Ishikawa (cell line): ENCODE results near the gene MED28.

Source experiments
- FOXM1 ChIP-seq: IDR thresholded peaks from 2 replicates; pipeline ENCODE4 v1.6.1; 2012; ENCODE audit warnings: low read depth, borderline replicate concordance
- RAD21 ChIP-seq: IDR thresholded peaks from 2 replicates; pipeline ENCODE4 v1.6.1; 2012; ENCODE audit warnings: low read depth
- REST ChIP-seq: IDR thresholded peaks from 2 replicates; pipeline ENCODE4 v1.6.1; 2012; ENCODE audit warnings: low read depth, mild to moderate bottlenecking

GRCh38 chr4:17577665-17578481 is 36.6 kb upstream of the MED28 start:
- no peak for TF ChIP-seq FOXM1
- no peak for TF ChIP-seq REST
- TF ChIP-seq RAD21: no peak
